NCI-H345 treated with DMSO at 0.1 percent for 48 hours (cell line): Measurements from ENCODE around the gene ELL2.
"Not testable (repeated sequence)": the region's sequence is repeated elsewhere in the genome, so short reads cannot be mapped to it uniquely, and the experiment has no call there.

Source experiments
- DNase-seq: peaks from one replicate; lab custom pipeline; 2025; ENCODE audit not compliant: unreplicated experiment; lab: John Stamatoyannopoulos, UW

The ELL2 gene

GRCh38 chr5:95841914-95842812 lies 119.5 kb downstream of the ELL2 start:
- DNase-seq = no peak

- DNase-seq = no peak
Observed at GRCh38 chr5:95840956-95841705, 120.5 kb downstream of the ELL2 start.

GRCh38 chr5:95839658-95840057 lies 122.0 kb downstream of the ELL2 start:
- no peak for DNase-seq

GRCh38 chr5:95838556-95838955 lies 123.1 kb downstream of the ELL2 start:
- DNase-seq = no peak

- no peak for DNase-seq
Observed at GRCh38 chr5:95838001-95838520, 123.6 kb downstream of the ELL2 start.

- no peak for DNase-seq
Observed at GRCh38 chr5:95837492-95837891, 124.2 kb downstream of the ELL2 start.

GRCh38 chr5:95836971-95837370 lies 124.7 kb downstream of the ELL2 start:
- not testable (repeated sequence) for DNase-seq

GRCh38 chr5:95836544-95836943 lies 125.1 kb downstream of the ELL2 start:
- DNase-seq = no peak

GRCh38 chr5:95835682-95836385 lies 125.8 kb downstream of the ELL2 start:
- DNase-seq = no peak
